Stimulated activated naive CD8-positive, alpha-beta T cell treated with anti-CD3 and anti-CD28 coated beads, Interleukin-15, Interleukin-2, amounts not matched to agents 100 U/mL and 50 U/mL, for 24 hours (primary cell): ENCODE measurements around the gene CCDC77.

Source experiments
- ATAC-seq: fragments of 150-1000 bp; cut with Tn5 transposase; one replicate; pipeline ENCODE4 v1.10.0; 2021
- DNase-seq: peaks from one replicate; pipeline ENCODE4 v3.0.0; 2021

CCDC77 gene

DNA sequence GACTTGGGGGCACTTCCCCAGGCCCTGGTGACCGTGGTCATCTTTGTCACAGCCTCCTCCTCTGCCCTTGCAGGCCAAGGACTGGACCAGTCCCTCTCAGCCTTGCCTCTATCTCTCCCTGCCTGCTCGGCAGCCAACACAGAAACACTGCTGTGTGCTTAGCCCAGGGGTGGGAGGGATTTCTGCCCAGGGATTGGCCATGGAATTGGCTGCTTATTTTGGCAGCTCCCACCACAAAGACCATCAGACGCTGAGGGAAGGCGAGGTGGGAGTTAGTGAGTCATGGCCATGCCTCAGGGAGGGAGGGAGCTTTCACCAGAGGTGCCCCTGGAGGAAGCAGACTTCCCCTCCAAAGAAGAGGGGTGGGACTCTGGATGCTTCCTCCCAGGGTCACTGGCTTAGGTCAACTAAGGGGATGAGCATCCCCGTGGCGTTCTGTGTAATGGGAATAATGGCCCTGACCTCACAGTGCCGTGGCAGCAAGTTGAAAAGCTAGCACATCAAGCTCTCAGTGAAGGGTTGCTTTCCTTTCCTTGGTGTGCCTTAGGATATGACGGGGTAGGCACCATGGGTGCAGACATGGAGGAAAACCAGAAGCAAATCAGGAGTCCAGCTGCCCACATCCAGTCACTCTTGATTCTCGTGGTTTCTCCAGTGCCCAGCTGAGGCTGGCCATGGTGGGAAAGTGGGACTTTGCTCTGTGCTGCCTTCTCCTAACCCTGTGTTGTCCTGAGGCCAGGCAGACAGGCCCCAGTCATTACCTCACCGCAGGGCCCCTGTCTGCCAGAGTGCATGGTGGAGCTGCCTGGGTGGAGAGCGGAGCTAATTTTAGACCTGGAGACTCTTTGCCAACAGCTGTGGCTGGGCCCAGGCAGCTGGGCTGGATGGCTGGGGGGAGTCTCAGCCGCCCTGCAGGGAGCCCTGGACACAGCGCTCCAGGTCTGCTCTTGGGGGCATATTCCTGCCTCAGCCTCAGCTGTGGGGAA, 79.7 kb downstream of the CCDC77 start:
- ATAC-seq (no peak), DNase-seq (no peak)

DNA sequence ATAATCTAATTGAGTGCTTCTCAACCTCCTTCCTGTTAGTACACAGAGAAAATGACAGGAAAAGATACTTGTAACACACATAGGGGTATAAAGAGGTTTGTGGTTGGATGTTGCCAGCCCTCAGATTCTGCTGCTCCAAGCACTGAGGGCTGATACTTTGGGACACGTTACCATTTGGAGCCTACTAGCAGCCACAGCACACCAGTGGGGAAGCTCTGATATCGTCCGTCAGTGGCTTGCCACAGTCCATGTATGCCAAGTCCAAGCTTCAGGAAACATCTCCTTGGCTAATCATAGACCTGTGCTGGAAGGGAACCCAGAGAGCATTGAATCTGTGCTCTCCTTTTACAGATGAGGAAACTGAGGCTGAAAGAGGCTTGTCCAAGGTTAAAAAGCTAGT, 80.6 kb downstream of the CCDC77 start:
- DNase-seq, result no peak
- no peak for ATAC-seq

DNA sequence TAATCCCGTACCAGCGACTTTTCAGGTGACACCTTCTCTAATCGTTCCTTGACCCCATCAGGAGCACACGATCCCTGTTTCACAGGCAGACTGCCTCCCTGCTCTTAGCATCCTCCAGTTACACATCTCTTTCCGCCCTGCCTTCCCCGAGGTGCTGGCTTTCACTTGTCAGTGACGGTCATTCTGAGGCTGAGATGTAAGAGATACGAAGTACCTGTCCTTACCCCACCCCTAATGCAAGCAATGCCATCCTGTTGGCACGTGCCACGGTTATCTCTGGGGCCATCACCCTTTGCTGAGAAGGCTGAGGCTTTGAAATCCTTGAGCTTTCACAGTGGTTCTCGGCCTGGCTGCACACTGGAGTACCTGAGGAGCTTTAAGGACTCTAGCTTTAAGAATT, 82.7 kb downstream of the CCDC77 start:
- ATAC-seq, result no peak
- no peak for DNase-seq

DNA sequence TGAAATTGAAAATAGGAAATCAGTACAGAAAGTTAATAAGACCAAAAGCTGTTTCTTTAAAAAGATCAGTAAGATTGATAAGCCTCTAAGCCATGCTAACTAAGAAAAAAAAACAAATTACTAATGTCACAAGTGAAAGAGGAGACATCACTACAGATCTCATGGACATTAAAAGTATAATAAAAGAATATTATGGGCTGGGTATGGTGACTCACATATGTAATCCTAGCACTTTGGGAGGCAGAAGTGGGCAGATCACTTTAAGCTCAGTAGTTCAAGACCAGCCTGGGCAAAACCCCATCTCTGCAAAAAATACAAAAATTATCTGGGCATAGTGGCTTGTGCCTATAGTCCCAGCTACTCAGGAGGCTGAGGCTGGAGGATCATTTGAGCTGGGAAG, 88.8 kb downstream of the CCDC77 start:
- ATAC-seq (no peak), DNase-seq (no peak)
